Measurements from ENCODE around the gene CNTN6. TPM values are rescaled to one million over a fixed set of nuclear protein-coding genes. Genes with fewer than 3 reads are reported as not detected.

Gene CNTN6
- polyA plus RNA-seq, 1 of the 3 experiments (the other 2 are of a cell fraction), result 0.02 TPM

GRCh38 chr3:1048558-1048957, 44.3 kb upstream of the CNTN6 start:
- Histone ChIP-seq H3K9me3 (peaks cover 4% of the 10 kb centered on the region; the same call in 1 of the 2 replicates), H3K9ac (no peak overlapping the region), H3F3A (replicated peaks; ENCODE audit: insufficient read depth) (no peaks in the 10 kb centered on the region), H3K27me3 (ENCODE audit: insufficient read depth) (no peaks in the 10 kb centered on the region), H2AFZ (ENCODE audit: low read depth) (no peak overlapping the region), H3K27ac (ENCODE audit: low read depth in 2 of 2, low read length in 1 of 2) (no peak overlapping the region), H3K4me3 (ENCODE audit: low read depth in 2 of 2, low read length in 1 of 2) (no peak overlapping the region), H3K9me2 (no peaks in the 10 kb centered on the region), H3K4me1 (ENCODE audit: control insufficient read depth in 1 of 2, insufficient read depth in 2 of 2, low read depth in 1 of 2, low read length in 1 of 2) (no peaks in the 10 kb centered on the region), H3K79me2 (ENCODE audit: insufficient read depth) (no peaks in the 10 kb centered on the region), H3K36me3 (replicated peaks in 1 of 2; ENCODE audit: control insufficient read depth in 1 of 2, insufficient read depth in 2 of 2, low read length in 1 of 2) (no peaks in the 10 kb centered on the region), H3K4me2 (no peak overlapping the region), H4K20me1 (ENCODE audit: insufficient read depth) (no peaks in the 10 kb centered on the region)
- WGBS (ENCODE audit: low lambda C conversion rate), result 7% methylated on average over 2 of the region's 2 CpGs
- no peak for DNase-seq
- ChIA-PET POLR2A (no interaction called here), CTCF (no interaction called here)
- TF ChIP-seq TCF12 (IDR thresholded peaks at IDR 0.05), result no peak
- TF ChIP-seq CHD2 (IDR thresholded peaks at IDR 0.05; ENCODE audit: low read length, partially characterized antibody), result no peak
- no peak for TF ChIP-seq RAD21 (IDR thresholded peaks at IDR 0.05; ENCODE audit: low read length)
- TF ChIP-seq, protein P1, sequence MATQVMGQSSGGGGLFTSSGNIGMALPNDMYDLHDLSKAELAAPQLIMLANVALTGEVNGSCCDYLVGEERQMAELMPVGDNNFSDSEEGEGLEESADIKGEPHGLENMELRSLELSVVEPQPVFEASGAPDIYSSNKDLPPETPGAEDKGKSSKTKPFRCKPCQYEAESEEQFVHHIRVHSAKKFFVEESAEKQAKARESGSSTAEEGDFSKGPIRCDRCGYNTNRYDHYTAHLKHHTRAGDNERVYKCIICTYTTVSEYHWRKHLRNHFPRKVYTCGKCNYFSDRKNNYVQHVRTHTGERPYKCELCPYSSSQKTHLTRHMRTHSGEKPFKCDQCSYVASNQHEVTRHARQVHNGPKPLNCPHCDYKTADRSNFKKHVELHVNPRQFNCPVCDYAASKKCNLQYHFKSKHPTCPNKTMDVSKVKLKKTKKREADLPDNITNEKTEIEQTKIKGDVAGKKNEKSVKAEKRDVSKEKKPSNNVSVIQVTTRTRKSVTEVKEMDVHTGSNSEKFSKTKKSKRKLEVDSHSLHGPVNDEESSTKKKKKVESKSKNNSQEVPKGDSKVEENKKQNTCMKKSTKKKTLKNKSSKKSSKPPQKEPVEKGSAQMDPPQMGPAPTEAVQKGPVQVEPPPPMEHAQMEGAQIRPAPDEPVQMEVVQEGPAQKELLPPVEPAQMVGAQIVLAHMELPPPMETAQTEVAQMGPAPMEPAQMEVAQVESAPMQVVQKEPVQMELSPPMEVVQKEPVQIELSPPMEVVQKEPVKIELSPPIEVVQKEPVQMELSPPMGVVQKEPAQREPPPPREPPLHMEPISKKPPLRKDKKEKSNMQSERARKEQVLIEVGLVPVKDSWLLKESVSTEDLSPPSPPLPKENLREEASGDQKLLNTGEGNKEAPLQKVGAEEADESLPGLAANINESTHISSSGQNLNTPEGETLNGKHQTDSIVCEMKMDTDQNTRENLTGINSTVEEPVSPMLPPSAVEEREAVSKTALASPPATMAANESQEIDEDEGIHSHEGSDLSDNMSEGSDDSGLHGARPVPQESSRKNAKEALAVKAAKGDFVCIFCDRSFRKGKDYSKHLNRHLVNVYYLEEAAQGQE (IDR thresholded peaks at IDR 0.05; ENCODE audit: low read depth, low read length), result no peak
- TF ChIP-seq SIN3A (IDR thresholded peaks at IDR 0.05; ENCODE audit: borderline replicate concordance, low read depth, low read length), result no peak
- TF ChIP-seq USF2 (IDR thresholded peaks at IDR 0.05; ENCODE audit: borderline replicate concordance, low read depth, low read length), result no peak
- no peak for TF ChIP-seq PBX3 (IDR thresholded peaks at IDR 0.05)
- TF ChIP-seq ZBTB33 (IDR thresholded peaks at IDR 0.05; ENCODE audit: borderline replicate concordance, low read depth), result no peak
- TF ChIP-seq, protein P2, sequence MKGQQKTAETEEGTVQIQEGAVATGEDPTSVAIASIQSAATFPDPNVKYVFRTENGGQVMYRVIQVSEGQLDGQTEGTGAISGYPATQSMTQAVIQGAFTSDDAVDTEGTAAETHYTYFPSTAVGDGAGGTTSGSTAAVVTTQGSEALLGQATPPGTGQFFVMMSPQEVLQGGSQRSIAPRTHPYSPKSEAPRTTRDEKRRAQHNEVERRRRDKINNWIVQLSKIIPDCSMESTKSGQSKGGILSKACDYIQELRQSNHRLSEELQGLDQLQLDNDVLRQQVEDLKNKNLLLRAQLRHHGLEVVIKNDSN (IDR thresholded peaks at IDR 0.05; ENCODE audit: borderline replicate concordance, low read depth), result no peak
- TF ChIP-seq TEAD4 (IDR thresholded peaks at IDR 0.05; ENCODE audit: borderline replicate concordance, insufficient read depth), result no peak
- no peak for TF ChIP-seq NFIC (IDR thresholded peaks at IDR 0.05; ENCODE audit: borderline replicate concordance)
- no peak for TF ChIP-seq NRF1 (IDR thresholded peaks at IDR 0.05; ENCODE audit: low read depth, low read length)
- TF ChIP-seq RXRA (IDR thresholded peaks at IDR 0.05; ENCODE audit: borderline replicate concordance, low read depth), result no peak
- no peak for TF ChIP-seq MXI1 (IDR thresholded peaks at IDR 0.05; ENCODE audit: low read depth, low read length)
